ENCODE measurements around the gene PLAU.
"Not testable (repeated sequence)": the region's sequence is repeated elsewhere in the genome, so short reads cannot be mapped to it uniquely, and the experiment has no call there.

The PLAU gene

GRCh38 chr10:73922007-73922863, 11.3 kb downstream of the PLAU start:
- peak; percentile 13 for DNase-seq (ENCODE audit: low read depth, low spot score)

GRCh38 chr10:73922864-73923133, 11.9 kb downstream of the PLAU start:
- DNase-seq (ENCODE audit: low read depth, low spot score): no peak

DNA sequence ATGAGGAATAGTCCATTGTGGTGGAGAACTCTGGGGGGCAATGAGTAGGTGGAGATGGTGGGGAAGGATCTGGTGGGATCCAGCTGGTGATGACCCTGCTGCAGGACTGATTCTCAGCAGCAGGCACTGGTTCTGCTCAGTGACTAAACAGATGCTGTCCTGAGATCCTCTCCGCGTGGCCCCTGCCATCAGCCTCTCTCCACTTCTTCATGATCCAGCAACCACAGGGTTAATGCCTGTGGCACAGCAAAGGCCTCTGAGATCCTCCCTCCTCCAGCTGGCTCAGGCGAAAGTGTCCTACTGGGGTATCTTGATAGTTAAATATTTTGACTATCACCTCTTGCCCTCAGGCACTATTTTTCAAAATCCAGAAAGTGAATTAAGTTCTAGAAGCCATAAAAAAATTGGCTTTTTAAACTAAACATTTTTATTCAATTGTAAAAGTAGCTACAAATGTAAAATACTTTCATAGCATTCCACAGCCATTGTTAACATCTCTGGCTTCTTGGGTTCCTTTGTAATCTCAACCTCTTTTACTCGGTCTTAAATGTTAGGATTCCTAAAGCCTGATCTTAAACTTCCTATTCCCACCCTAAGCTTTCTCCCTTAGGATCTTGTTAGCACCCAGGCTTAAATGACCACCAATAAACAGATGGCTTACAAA, 13.1 kb downstream of the PLAU start:
- no peak for DNase-seq (ENCODE audit: low read depth, low spot score)

DNA sequence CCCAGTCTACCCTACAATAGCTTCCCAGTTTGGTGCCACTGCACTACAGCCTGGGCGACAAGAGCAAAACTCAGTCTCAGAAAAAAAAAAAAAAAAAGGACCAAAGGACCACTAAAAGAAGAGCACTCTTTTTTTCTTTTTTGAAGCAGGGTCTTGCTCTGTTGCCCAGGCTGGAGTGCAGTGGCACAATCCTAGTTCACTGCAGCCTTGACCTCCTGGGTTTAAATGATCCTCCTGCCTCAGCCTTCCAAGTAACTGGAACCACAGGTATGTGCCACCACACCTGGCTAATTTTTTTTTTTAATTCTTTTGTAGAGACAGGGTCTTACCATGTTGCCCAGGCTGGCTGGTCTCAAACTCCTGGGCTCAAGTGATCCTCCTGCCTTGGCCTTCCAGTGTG, 14.0 kb downstream of the PLAU start:
- no peak for DNase-seq (ENCODE audit: low read depth, low spot score)

- DNase-seq (ENCODE audit: low read depth, low spot score): no peak
Measured at GRCh38 chr10:73925539-73925938, 14.6 kb downstream of the PLAU start.

GRCh38 chr10:73926152-73926764, 15.3 kb downstream of the PLAU start:
- DNase-seq (ENCODE audit: low read depth, low spot score): no peak

DNA sequence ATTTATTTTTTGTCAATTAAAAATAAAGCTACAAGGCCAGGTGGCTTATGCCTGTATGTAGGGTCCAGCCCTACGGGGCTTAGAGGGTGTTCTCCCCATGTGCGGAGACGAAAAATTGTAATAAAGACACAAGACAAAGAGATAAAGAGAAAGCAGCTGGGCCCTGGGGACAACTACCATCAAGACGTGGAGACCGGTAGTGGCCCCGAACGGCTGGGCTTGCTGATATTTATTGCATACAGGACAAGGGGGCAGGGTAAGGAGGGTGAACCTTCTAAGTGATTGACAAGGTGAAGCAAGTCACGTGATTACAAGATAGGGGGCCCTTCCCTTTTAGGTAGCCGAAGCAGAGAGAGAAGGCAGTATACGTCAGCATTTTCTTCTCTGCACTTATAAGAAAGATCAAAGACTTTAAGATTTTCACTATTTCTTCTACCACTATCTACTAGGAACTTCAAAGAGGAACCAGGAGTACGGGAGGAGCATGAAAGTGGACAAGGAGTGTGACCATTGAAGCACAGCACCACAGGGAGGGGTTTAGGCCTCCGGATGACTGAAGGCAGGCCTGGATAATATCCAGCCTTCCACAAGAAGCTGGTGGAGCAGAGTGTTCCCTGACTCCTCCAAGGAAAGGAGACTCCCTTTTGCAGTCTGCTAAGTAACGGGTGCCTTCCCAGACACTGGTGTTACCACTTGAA, 19.8 kb downstream of the PLAU start:
- not testable (repeated sequence) for DNase-seq (ENCODE audit: low read depth, low spot score)

DNA sequence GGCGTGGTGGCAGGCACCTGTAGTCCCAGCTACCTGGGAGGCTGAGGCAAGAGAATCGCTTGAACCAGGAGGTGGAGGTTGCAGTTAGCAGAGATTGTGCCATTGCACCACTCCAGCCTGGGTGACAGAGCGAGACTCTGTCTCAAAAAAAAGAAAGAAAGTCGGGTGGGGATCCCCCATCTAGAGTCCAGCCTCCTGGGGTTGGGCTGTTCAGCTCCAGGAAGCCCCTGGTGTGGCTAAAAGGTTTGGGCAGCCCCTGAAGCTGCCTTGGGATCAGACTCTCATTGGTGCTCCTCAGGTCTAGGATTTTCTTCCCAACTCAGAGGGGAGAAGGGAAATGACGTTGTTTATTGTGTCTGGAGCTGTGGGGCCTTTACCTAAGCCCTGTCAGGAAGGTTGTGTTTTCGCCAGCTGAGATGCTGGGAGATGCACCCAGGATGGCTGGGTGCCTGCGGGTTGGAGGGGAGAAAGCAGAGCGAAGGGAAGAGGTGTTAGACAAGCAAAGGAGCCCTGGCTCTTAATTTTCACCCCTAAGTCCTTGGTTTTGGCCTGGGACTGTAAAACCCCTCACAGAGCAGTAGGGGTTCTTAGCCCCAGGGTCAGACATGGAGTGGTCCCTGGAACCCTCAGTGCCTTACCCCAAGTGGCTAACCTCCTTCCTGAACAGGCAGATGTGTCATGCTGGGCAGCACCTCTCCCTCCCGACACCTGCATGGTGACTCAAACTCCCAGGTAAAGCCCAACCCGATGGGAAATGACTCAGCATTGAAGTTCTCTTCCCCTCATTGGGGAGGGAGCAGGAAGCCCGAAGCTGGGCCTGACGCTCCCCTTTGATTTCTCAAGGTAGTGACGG, 21.1 kb downstream of the PLAU start:
- DNase-seq (ENCODE audit: low read depth, low spot score): peak; percentile 19

DNA sequence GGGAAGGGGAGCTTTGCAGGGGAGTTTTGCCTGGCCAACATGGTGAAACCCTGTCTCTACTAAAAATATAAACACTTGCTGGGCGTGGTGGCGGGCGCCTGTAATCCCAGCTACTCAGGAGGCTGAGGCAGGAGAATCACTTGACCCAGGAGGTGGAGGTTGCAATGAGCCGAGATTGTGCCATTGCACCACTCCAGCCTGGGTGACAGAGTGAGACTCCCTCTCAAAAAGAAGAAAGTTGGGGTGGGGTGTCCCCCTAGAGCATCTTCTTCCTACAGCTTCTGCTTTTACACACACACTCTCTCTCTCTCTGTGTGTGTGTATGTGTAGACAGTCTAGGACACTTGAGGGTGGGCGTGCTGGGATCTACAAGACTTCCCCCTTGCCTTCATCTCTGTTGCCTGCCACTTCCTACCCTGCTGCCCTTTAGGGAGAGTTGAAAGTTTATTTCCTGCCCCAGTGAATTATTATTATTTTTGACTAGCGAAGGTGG, 21.7 kb downstream of the PLAU start:
- DNase-seq (ENCODE audit: low read depth, low spot score): no peak

DNA sequence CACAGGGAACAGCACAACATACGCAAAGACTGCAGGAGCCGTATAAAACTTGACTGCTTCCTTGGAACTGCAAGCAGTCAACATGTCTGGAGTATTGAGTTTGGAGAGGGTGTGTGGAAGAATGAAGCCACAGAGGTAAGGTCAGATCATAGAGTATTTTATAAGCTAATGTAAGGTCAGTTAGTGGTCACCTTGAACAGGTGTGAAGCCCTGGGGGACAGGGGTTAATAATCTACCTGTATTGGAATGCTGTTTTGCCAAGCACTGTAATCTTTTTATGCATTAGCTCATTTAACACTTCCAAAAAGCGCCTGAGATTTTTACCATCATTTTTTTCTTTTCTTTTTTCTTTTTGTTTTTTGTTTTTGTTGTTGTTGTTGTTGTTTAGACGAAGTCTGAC, 23.1 kb downstream of the PLAU start:
- DNase-seq (ENCODE audit: low read depth, low spot score): no peak

GRCh38 chr10:73935895-73936294, 25.0 kb downstream of the PLAU start:
- DNase-seq (ENCODE audit: low read depth, low spot score): no peak

DNA sequence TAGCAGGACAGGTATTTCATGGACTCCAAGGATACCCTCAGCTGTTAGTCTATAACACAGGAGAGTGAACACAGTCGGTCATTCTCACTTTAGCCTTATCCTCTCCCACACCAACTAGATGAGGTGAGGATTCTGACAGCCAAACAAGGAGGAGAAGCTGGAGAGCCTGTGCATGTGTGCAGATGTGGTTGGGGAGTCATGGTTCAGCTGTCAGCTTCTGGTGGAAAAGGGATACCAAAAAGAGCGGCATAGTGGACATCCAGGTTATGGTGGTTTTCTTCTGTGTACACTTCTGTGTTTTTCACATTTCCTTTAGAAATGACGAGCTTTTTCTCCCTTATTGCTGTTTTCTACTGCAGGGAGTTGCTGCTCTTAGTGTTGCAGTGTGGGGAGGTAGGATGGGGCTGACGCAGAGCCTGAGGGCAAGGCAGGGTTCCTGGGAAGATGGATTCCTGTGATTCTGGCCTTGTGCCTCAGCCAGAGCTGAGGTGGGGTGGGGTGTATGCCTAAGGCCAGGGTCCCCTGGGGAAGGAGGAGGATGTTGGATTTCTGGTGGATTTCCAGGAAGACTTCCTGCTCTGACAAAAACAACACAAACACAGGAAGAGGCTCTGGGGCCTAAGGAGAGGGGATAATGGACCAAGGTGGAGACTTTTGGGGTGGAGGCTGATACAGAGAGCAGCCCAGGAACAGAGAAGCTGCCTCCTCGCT, 26.6 kb downstream of the PLAU start:
- no peak for DNase-seq (ENCODE audit: low read depth, low spot score)

GRCh38 chr10:73940634-73941221, 29.8 kb downstream of the PLAU start:
- peak; percentile 70 for DNase-seq (ENCODE audit: low read depth, low spot score)

GRCh38 chr10:73941300-73941699, 30.4 kb downstream of the PLAU start:
- no peak for DNase-seq (ENCODE audit: low read depth, low spot score)

DNA sequence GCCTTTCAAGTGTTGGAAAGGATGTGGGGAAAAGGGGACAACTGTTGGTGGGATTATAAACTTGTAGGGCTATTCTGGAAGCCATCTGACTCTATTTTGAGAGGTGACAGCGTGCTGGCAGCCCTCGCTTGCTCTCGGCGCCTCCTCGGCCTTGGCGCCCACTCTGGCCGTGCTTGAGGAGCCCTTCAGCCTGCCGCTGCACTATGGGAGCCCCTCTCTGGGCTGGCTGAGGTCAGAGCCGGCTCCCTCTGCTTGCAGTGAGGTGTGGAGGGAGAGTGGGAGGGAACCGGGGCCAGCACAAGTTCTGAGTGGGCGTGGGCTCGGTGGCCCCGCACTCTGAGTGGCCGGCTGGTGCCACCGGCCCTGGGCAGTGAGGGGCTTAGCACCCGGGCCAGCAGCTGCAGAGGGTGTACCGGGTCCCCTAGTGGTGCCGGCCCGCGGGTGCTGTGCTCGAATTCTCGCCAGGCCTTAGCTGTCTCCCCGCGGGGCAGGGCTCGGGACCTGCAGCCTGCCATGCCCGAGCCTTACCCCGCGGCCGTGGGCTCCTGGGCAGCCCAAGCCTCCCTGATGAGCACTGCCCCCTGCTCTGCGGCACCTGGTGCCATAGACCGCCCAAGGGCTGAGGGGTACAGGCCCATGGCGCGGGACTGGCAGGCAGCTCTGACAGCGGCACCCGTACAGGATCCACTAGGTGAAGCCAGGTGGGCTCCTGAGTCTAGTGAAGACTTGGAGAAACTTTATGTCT, 33.6 kb downstream of the PLAU start:
- no peak for DNase-seq (ENCODE audit: low read depth, low spot score)

GRCh38 chr10:73946253-73947145, 35.6 kb downstream of the PLAU start:
- DNase-seq (ENCODE audit: low read depth, low spot score): no peak

- DNase-seq (ENCODE audit: low read depth, low spot score): no peak
Measured at GRCh38 chr10:73948947-73949633, 38.2 kb downstream of the PLAU start.

All from activated CD4-positive, CD25-positive, alpha-beta regulatory T cell treated with anti-CD3 and anti-CD28 coated beads, Interleukin-2, amount 50 U/mL, for 16 hours (primary cell).